K562 treated with DMSO at 1 percent for 4 hours (cell line): ENCODE data around the gene RILP. TPM values are rescaled to one million over a fixed set of nuclear protein-coding genes. Genes with fewer than 3 reads are reported as not detected.

ENCODE experiments used
- total RNA-seq: library from RNA; unstranded; fragments of 300-600 nt; gene quantifications from 2 replicates; pipeline ENCODE4 v1.2.3, GENCODE V29; 2022; ENCODE audit not compliant: insufficient read depth

The RILP gene
- 44.9 and 58.1 TPM in 2 replicates for total RNA-seq

GRCh38 chr17:1649844-1650501 is at the start of gene RILP:
Gene RILP, minus strand, starts transcription at chr17:1649866. Its CDS starts 62 bp downstream, at chr17:1649804.

GRCh38 chr17:1684378-1685189 is 34.9 kb upstream of the RILP start, which contains the start of gene PRPF8:
Gene PRPF8, minus strand, starts transcription at chr17:1684867. Its CDS starts 296 bp downstream, at chr17:1684571.

GRCh38 chr17:1645207-1646171 is 4.2 kb downstream of the RILP start, which contains the start of gene SCARF1:
Gene SCARF1, minus strand, starts transcription at chr17:1645732. Its CDS starts 35 bp downstream, at chr17:1645697.

GRCh38 chr17:1627982-1628855 is 21.4 kb downstream of the RILP start, which contains the start of gene SLC43A2:
Gene SLC43A2, minus strand, starts transcription at chr17:1628834. Its CDS starts 960 bp downstream, at chr17:1627874.

Other genes starting within 250 kb of the RILP start
- 184 and 201 TPM in 2 replicates for gene YWHAE, start 249.6 kb downstream of the RILP start, total RNA-seq
- gene CRK, start 193.6 kb downstream of the RILP start, total RNA-seq = 15.7 and 21.2 TPM in 2 replicates
- 24.7 and 26.9 TPM in 2 replicates for gene MYO1C, start 157.2 kb downstream of the RILP start, total RNA-seq
- 22.7 and 27.5 TPM in 2 replicates for gene INPP5K, start 133.3 kb downstream of the RILP start, total RNA-seq
- 30.7 and 35.8 TPM in 2 replicates for gene PITPNA, start 87.1 kb downstream of the RILP start, total RNA-seq
- gene SLC43A2, start 21.0 kb downstream of the RILP start, total RNA-seq = 1.8 TPM in 2 replicates
- 5.1 and 8.9 TPM in 2 replicates for gene SCARF1, start 4.1 kb downstream of the RILP start, total RNA-seq
- 115 and 133 TPM in 2 replicates for gene PRPF8, start 35.0 kb upstream of the RILP start, total RNA-seq
- 1.8 and 2.3 TPM in 2 replicates for gene TLCD2, start 60.5 kb upstream of the RILP start, total RNA-seq
- gene WDR81, start 74.8 kb upstream of the RILP start, total RNA-seq = 11.7 and 14.5 TPM in 2 replicates
- not detected in 2 replicates for gene SERPINF2, start 93.0 kb upstream of the RILP start, total RNA-seq
- gene SERPINF1, start 112.2 kb upstream of the RILP start, total RNA-seq = 82.0 and 83.9 TPM in 2 replicates
- gene SMYD4, start 180.0 kb upstream of the RILP start, total RNA-seq = 8.8 and 8.9 TPM in 2 replicates
- gene RPA1, start 180.1 kb upstream of the RILP start, total RNA-seq = 38.3 and 40.6 TPM in 2 replicates